ENCODE measurements around the gene IQSEC1. TPM values are rescaled to one million over a fixed set of nuclear protein-coding genes. Genes with fewer than 3 reads are reported as not detected.

Gene IQSEC1
- total and polyA plus RNA-seq, 9 of the 15 experiments (the other 6 are each of a cell fraction or from before 2014, with no cell fraction given): 0.56 to 39.0 (median 6.8) TPM

GRCh38 chr3:13087320-13087990, 14.2 kb upstream of the IQSEC1 start (continued):
- TF ChIP-seq RCOR1 (IDR thresholded peaks at IDR 0.05; ENCODE audit: borderline replicate concordance in 1 of 2, low read depth in 2 of 2, low read length in 2 of 2): peak; percentile 32 to 96; a peak in 3 of 4 replicates
- TF ChIP-seq ZNF24 (IDR thresholded peaks at IDR 0.05): peak; percentile 15; the same call in 1 of the 2 replicates
- no peak for TF ChIP-seq ZNF445 (CRISPR knock-in tag; IDR thresholded peaks at IDR 0.05; ENCODE audit: low read depth)
- TF ChIP-seq TBP (optimal IDR thresholded peaks at IDR 0.05; ENCODE audit: low read depth, low read length): no peak
- TF ChIP-seq HDAC1 (IDR thresholded peaks at IDR 0.05): peak in 1 of 2 experiments; percentile 49; a peak in 1 of 4 replicates
- TF ChIP-seq IRF2 (CRISPR knock-in tag; IDR thresholded peaks at IDR 0.05): no peak
- TF ChIP-seq ADNP (tag; IDR thresholded peaks at IDR 0.05): peak; percentile 100
- TF ChIP-seq NFXL1 (CRISPR knock-in tag; IDR thresholded peaks at IDR 0.05): no peak
- TF ChIP-seq SNAPC5 (CRISPR knock-in tag; IDR thresholded peaks at IDR 0.05): no peak
- TF ChIP-seq ZEB2 (IDR thresholded peaks at IDR 0.05): peak; percentile 48; the same call in 1 of the 2 replicates
- TF ChIP-seq NFE2 (IDR thresholded peaks at IDR 0.05; ENCODE audit: low read depth): peak; percentile 82
- TF ChIP-seq MAFK (IDR thresholded peaks at IDR 0.05; ENCODE audit: low read length): peak; percentile 60; the same call in 1 of the 2 replicates
- TF ChIP-seq ZNF586 (CRISPR knock-in tag; conservative IDR thresholded peaks at IDR 0.05): no peak
- 0 out of 2 replicates have a peak, but pooled peaks have one; percentile 30 for TF ChIP-seq ZNF707 (CRISPR knock-in tag; conservative IDR thresholded peaks at IDR 0.05)
- no peak for TF ChIP-seq ZNF23 (CRISPR knock-in tag; IDR thresholded peaks at IDR 0.05)
- no peak for TF ChIP-seq ZNF134 (CRISPR knock-in tag; conservative IDR thresholded peaks at IDR 0.05)
- no peak for TF ChIP-seq DMBX1 (CRISPR knock-in tag; IDR thresholded peaks at IDR 0.05; ENCODE audit: borderline replicate concordance)
- TF ChIP-seq FOXM1 (IDR thresholded peaks at IDR 0.05; ENCODE audit: low read depth): 0 out of 2 replicates have a peak, but pooled peaks have one; percentile 28
- TF ChIP-seq FOXM1 (CRISPR knock-in tag; IDR thresholded peaks at IDR 0.05; ENCODE audit: low read depth): no peak
- TF ChIP-seq ESRRB (CRISPR knock-in tag; IDR thresholded peaks at IDR 0.05; ENCODE audit: borderline replicate concordance): no peak
- TF ChIP-seq WHSC1 (IDR thresholded peaks at IDR 0.05; ENCODE audit: low read length): no peak
- TF ChIP-seq ZNF609 (CRISPR knock-in tag; IDR thresholded peaks at IDR 0.05; ENCODE audit: borderline replicate concordance): no peak
- TF ChIP-seq ATF3 (IDR thresholded peaks at IDR 0.05): no peak
- TF ChIP-seq ATF3 (CRISPR knock-in tag; conservative IDR thresholded peaks at IDR 0.05): no peak
- TF ChIP-seq ZFP36 (IDR thresholded peaks at IDR 0.05; ENCODE audit: low read depth, low read length, partially characterized antibody): peak; percentile 34
